Bronchial epithelial cell (primary cell): ENCODE results near the gene CMIP. TPM values are rescaled to one million over a fixed set of nuclear protein-coding genes. Genes with fewer than 3 reads are reported as not detected.

Experiments
- DNase-seq: peaks from one replicate; pipeline ENCODE4 v3.0.0-alpha.2; 2010; ENCODE audit warnings: low read depth
- FAIRE-seq: peaks from 2 replicates; lab custom pipeline; 2011; peaks lifted over from hg19 to GRCh38; lab: Jason Lieb, UNC
- H3K27me3 ChIP-seq: 2 replicates; pipeline ENCODE4 v1.5.1; 2011; ENCODE audit warnings: low read length; ENCODE audit not compliant: control insufficient read depth, insufficient read depth
- H3K36me3 ChIP-seq: 2 replicates; pipeline ENCODE4 v1.5.1; 2011; ENCODE audit warnings: low read length; ENCODE audit not compliant: control insufficient read depth, insufficient read depth
- H3K4me3 ChIP-seq: 2 replicates; pipeline ENCODE4 v1.5.1; 2011; ENCODE audit warnings: mild to moderate bottlenecking, low read depth, low read length, control low read depth
- total RNA-seq: library from RNA; depleted of rRNA; stranded (reverse); fragments of >200 nt; gene quantifications from 2 replicates; pipeline ENCODE4 v1.2.1, GENCODE V29; 2014
- TF ChIP-seq, protein P1 (sequence below): IDR thresholded peaks from 2 replicates; pipeline ENCODE4 v1.5.1; 2011; ENCODE audit warnings: mild to moderate bottlenecking, moderate library complexity, low read length, control low read depth, inconsistent platforms; ENCODE audit not compliant: insufficient read depth, severe bottlenecking

CMIP gene
- total RNA-seq, 1 donor from 2014 or later: 21.1 TPM

DNA sequence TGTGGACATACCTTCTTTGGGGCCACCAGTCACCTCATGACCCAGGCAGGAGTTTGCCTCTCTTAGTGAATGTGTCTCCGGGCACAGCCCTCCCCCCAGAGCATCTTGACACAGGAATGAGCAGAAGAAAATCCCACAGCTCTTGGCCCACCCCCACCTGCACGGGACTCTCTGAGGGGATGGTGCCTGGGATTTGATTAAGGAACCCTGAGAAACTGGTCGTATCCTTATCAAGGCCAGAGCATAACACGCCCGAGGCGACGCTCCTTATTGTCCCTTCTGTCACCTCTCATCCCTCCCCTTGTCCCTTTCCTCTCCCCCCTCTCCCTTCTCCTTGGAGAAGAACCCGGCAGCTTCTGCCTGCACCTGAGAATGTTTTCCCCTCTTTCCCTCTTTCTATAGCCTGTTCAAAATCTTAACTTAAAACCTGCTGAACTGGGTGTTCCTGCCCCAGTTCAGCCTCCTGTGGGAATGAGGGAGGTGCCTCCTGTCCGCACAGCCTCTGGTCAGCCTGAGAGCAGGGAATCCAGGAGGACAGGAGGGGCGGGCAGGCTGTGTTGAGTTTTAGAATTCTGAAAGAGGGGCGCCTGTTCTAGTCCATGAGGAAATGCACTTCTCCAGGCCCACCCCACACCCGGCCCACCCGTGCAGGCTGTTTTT is 193.8 kb downstream of the CMIP start:
- FAIRE-seq (no peak), DNase-seq (no peak)
- no peak overlapping the region for H3K4me3 ChIP-seq
- TF ChIP-seq, protein P1, sequence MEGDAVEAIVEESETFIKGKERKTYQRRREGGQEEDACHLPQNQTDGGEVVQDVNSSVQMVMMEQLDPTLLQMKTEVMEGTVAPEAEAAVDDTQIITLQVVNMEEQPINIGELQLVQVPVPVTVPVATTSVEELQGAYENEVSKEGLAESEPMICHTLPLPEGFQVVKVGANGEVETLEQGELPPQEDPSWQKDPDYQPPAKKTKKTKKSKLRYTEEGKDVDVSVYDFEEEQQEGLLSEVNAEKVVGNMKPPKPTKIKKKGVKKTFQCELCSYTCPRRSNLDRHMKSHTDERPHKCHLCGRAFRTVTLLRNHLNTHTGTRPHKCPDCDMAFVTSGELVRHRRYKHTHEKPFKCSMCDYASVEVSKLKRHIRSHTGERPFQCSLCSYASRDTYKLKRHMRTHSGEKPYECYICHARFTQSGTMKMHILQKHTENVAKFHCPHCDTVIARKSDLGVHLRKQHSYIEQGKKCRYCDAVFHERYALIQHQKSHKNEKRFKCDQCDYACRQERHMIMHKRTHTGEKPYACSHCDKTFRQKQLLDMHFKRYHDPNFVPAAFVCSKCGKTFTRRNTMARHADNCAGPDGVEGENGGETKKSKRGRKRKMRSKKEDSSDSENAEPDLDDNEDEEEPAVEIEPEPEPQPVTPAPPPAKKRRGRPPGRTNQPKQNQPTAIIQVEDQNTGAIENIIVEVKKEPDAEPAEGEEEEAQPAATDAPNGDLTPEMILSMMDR: no peak
- H3K27me3 ChIP-seq: no peaks in the 10 kb centered on the region
- H3K36me3 ChIP-seq: peaks cover 9% of the 10 kb centered on the region

DNA sequence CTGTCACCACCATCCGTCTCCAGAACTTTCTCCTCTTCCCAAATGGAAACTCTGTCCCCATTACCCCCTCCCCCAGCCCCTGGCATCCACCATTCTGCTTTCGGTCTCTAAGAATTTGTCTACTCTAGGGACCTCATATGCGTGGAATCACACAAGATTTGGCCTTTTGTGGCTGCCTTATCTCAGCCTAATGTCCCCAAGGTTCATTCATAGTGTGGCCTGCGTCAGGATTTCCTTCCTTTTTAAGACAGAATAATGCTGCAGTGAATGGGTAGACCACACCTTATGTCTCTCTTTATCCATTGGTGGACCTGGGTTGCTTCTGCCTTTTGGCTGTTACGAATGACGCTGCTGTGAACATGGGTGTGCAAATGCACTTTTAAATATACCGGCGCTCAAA is 194.7 kb downstream of the CMIP start:
- Histone ChIP-seq H3K27me3 (no peaks in the 10 kb centered on the region), H3K4me3 (no peak overlapping the region), H3K36me3 (peaks cover 8% of the 10 kb centered on the region)
- no peak for DNase-seq
- no peak for FAIRE-seq
- TF ChIP-seq, protein P1: no peak

DNA sequence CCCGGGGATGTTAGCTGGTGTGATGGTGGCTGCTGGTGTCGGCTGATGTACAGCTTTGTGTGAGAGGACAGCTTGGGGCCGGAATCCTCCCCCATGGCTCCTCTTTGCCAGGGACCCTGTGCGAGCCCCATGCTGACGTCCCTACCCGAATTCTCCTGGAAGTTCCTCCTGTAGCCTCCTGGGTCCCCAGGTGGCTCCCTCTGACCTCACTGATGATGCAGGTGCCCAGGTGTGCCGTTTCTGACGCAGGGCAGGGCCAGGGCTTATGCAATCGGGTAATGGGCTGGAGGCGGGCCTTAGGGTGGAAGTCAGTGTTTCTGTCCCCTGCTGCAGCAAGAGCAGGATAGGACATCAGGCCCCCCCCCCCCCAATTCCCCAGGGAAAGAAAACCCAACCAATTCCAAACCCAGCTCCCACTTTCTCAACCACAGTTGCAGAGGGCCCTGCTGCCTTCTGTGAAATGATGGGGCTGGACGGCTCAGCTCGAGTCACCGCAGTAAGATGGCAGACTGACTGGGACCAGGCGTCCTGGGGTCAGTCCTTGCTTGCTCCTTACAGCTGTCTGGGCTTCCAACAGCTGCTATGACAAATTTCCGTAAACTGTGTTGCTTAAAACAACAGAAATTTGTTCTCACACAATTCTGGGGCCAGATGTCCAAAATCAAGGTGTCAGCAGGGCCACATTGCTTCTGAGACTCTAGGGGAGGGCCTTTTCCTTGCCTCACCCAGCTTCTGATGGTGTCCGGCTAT is 195.5 kb downstream of the CMIP start:
- Histone ChIP-seq H3K36me3 (peaks cover 8% of the 10 kb centered on the region), H3K27me3 (no peaks in the 10 kb centered on the region), H3K4me3 (no peak overlapping the region)
- DNase-seq (no peak), FAIRE-seq (no peak)
- TF ChIP-seq, protein P1: no peak

DNA sequence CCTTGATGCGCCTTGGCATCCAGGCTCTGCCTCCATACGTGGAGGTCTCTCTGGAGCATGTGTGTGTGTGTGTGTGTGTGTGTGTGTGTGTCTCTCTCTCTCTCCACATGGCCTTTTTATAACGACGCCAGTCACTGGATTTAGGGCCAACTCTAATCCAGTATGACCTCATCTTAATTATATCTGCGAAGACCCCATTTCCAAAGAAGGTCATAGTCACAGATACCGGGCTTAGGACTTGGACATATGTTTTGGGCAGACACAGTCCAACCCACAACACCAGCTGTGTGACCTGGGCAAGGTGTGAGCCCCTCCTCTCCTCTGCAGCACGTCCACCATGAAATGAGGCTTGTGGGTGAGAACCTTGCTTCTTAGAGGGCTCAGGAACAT is 196.1 kb downstream of the CMIP start:
- no peak overlapping the region for H3K4me3 ChIP-seq

DNA sequence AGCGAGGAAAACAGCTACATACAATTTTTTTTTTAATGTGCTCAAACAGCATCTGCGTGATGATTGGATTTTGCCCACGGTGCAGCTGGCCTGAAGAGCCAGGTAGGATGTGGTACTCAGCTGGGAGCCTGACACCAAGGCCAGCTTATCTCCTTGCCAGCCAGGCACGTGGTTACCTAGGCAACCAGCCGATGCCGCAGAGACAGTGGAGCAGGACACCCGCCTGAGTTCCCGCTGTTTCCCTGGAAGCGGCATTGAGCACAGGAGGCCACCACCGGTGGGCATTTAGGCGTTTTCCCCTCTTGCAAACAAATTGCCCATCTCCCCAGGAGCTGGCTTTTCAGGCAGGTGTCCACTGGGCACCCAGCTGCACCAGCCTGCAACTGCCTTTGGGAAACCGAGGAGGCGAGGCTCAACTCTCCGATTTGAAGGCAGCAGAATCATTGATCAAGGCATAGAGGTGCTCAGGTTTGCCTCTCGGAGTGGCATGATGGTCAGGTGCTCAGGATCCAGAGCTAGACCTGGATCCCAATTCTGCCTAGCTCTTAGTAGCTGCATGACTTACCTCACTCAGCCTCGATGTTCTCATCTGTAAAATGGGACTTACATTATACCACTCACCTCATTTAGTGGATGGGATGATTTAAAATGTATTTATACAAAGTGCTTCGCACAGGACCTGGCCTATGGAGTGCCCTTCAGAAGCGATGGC is 196.9 kb downstream of the CMIP start:
- no peaks in the 10 kb centered on the region for H3K27me3 ChIP-seq
- TF ChIP-seq, protein P1: no peak

More for the DNA sequence above, 196.1 kb downstream of the CMIP start:
- peak; percentile 32 for FAIRE-seq
- TF ChIP-seq, protein P1: no peak
- no peaks in the 10 kb centered on the region for H3K27me3 ChIP-seq
- H3K36me3 ChIP-seq: peaks cover 8% of the 10 kb centered on the region
- no peak for DNase-seq

More for the DNA sequence above, 196.9 kb downstream of the CMIP start:
- FAIRE-seq (no peak), DNase-seq (no peak)
- Histone ChIP-seq H3K4me3 (no peak overlapping the region), H3K36me3 (peaks cover 8% of the 10 kb centered on the region)
